K562 (cell line): ENCODE results near the gene PTGFR. TPM values are rescaled to one million over a fixed set of nuclear protein-coding genes. Genes with fewer than 3 reads are reported as not detected.

Source experiments
- ATAC-seq: fragments of 200-7000 bp; cut with Tn5 transposase; 3 replicates; pipeline ENCODE4 v1.9.1; 2020; ENCODE audit warnings: moderate library complexity
- BruUV-seq: library from RNA; stranded (reverse); fragments of 400-500 nt; replicated peaks from 2 replicates; lab custom pipeline; 2021; lab: Mats Ljungman, UMichigan
- CTCF ChIA-PET: fragments of 300-600 bp; formaldehyde crosslinking; extraction: SDS; loops from one replicate; lab custom pipeline; 2021; ENCODE audit warnings: low intra/inter-chr PET ratio; lab: Yijun Ruan, JAX
- POLR2A ChIA-PET: fragments of 300-600, 350-650 bp; sonication (Branson Sonifier 250); formaldehyde crosslinking; extraction: SDS; loops from one replicate; lab custom pipeline; 2021; ENCODE audit warnings: antibody characterized with exemption, inconsistent platforms; lab: Yijun Ruan, JAX
- DNase-seq, 4 experiments: peaks; one replicate each; pipeline versions ENCODE4 v3.0.0 to v3.0.0-alpha.2; 2011 to 2018; ENCODE audit warnings: low spot score in 3 of 4, mixed read lengths in 3 of 4; ENCODE audit errors: extremely low read depth in 1 of 4
- FAIRE-seq: peaks from 2 replicates; lab custom pipeline; 2011; peaks lifted over from hg19 to GRCh38; lab: Jason Lieb, UNC
- H2AFZ ChIP-seq: 2 replicates; pipeline ENCODE4 v1.6.0; 2011; ENCODE audit warnings: low read depth, low read length, control low read depth, inconsistent platforms
- H3K27ac ChIP-seq: fragments of 200-600 bp; 3 replicates; pipeline ENCODE4 v1.8.0; 2011; ENCODE audit warnings: low read depth, mild to moderate bottlenecking, control low read depth, inconsistent platforms, low read length, moderate library complexity, mixed read lengths; ENCODE audit errors: extremely low read depth
- H3K27me3 ChIP-seq, 2 experiments: fragments of 300-600 bp in 1 of 2; 2 replicates in 1 of 2; 3 replicates in 1 of 2; pipeline versions ENCODE4 v1.6.0 to v1.8.0; 2011; ENCODE audit warnings: inconsistent platforms in 2 of 2, low read length in 2 of 2, mild to moderate bottlenecking in 1 of 2, mixed read lengths in 1 of 2, moderate library complexity in 1 of 2; ENCODE audit not compliant: control insufficient read depth in 2 of 2, insufficient read depth in 2 of 2
- H3K36me3 ChIP-seq: fragments of 300-600 bp; 3 replicates; pipeline ENCODE4 v1.8.0; 2011; ENCODE audit warnings: mild to moderate bottlenecking, low read length, inconsistent platforms; ENCODE audit not compliant: control insufficient read depth, insufficient read depth
- H3K4me1 ChIP-seq, 2 experiments: fragments of 200-600 bp in 1 of 2; replicated peaks in 1 of 2; 2 replicates in 1 of 2; 3 replicates in 1 of 2; pipeline versions ENCODE4 v1.5.1 to v1.8.0; 2011; ENCODE audit warnings: inconsistent platforms in 2 of 2, low read length in 2 of 2, mild to moderate bottlenecking in 1 of 2, mixed read lengths in 1 of 2, moderate library complexity in 1 of 2; ENCODE audit not compliant: control insufficient read depth in 2 of 2, insufficient read depth in 2 of 2
- H3K4me2 ChIP-seq: 2 replicates; pipeline ENCODE4 v1.6.1; 2011; ENCODE audit warnings: low read length, control low read depth, inconsistent platforms, mixed read lengths; ENCODE audit not compliant: insufficient read depth
- H3K4me3 ChIP-seq: fragments of 200-600 bp; sonication (generic), shearing (Covaris generic); 2 replicates; pipeline ENCODE4 v1.5.1; 2016; ENCODE audit warnings: control low read depth, inconsistent platforms
- H3K79me2 ChIP-seq: fragments of 200-600 bp; 3 replicates; pipeline ENCODE4 v1.8.0; 2011; ENCODE audit warnings: low read length, inconsistent platforms; ENCODE audit not compliant: control insufficient read depth, insufficient read depth
- H3K9ac ChIP-seq, 2 experiments: 2 replicates each; pipeline versions ENCODE4 v1.6.0 to v1.6.1; 2011; ENCODE audit warnings: low read depth in 2 of 2, low read length in 2 of 2, control low read depth in 1 of 2, inconsistent platforms in 1 of 2, mild to moderate bottlenecking in 1 of 2, mixed read lengths in 1 of 2; ENCODE audit not compliant: insufficient read depth in 1 of 2
- H3K9me1 ChIP-seq: one replicate; pipeline ENCODE4 v1.6.0; 2011; ENCODE audit warnings: inconsistent platforms, mild to moderate bottlenecking, low read length, moderate library complexity; ENCODE audit not compliant: control insufficient read depth, insufficient read depth
- H3K9me3 ChIP-seq: replicated peaks from 2 replicates; pipeline ENCODE4 v1.5.1; 2011; ENCODE audit warnings: low read depth, low read length, inconsistent platforms; ENCODE audit not compliant: control insufficient read depth, insufficient read depth
- H4K20me1 ChIP-seq: replicated peaks from 2 replicates; pipeline ENCODE4 v1.6.1; 2011; ENCODE audit warnings: low read length, inconsistent platforms, mixed read lengths; ENCODE audit not compliant: control insufficient read depth, insufficient read depth
- ATF4 ChIP-seq: fragments of 450-650 bp; formaldehyde crosslinking; IDR thresholded peaks from 2 replicates; pipeline ENCODE4 v1.4.0; 2022; ENCODE audit warnings: mild to moderate bottlenecking, moderate library complexity
- CBFA2T3 ChIP-seq: fragments of 450-650 bp; IDR thresholded peaks from 2 replicates; pipeline ENCODE4 v1.6.1; 2017
- FOXK2 ChIP-seq, 2 experiments: fragments of 450-650 bp; IDR thresholded peaks in 1 of 2; conservative IDR thresholded peaks in 1 of 2; 2 replicates each; pipeline ENCODE4 v1.6.1; 2016; ENCODE audit warnings: low read depth in 2 of 2, mild to moderate bottlenecking in 1 of 2
- GTF2B ChIP-seq: IDR thresholded peaks from 2 replicates; pipeline ENCODE4 v1.6.1; 2011; ENCODE audit not compliant: insufficient read length; ENCODE audit errors: extremely low read depth
- HLTF ChIP-seq: fragments of 450-650 bp; IDR thresholded peaks from 2 replicates; pipeline ENCODE4 v1.6.1; 2016
- MCM5 ChIP-seq: fragments of 450-650 bp; IDR thresholded peaks from 2 replicates; pipeline ENCODE4 v1.6.1; 2016; ENCODE audit warnings: low read depth
- MXD1 ChIP-seq: fragments of 250-450 bp; sonication (Bioruptor Pico); IDR thresholded peaks from 2 replicates; pipeline ENCODE4 v1.8.0; 2021; ENCODE audit warnings: borderline replicate concordance, mild to moderate bottlenecking, moderate library complexity; ENCODE audit not compliant: poor library complexity, severe bottlenecking
- MXI1 ChIP-seq: IDR thresholded peaks from 2 replicates; pipeline ENCODE4 v1.6.1; 2011; ENCODE audit warnings: low read depth, mild to moderate bottlenecking, improper control_type of control experiment, low read length
- NCOA4 ChIP-seq: fragments of 450-650 bp; IDR thresholded peaks from 2 replicates; pipeline ENCODE4 v1.6.1; 2018; ENCODE audit warnings: mild to moderate bottlenecking; ENCODE audit not compliant: partially characterized antibody
- POLR3G ChIP-seq: IDR thresholded peaks from 2 replicates; pipeline ENCODE4 v1.6.1; 2011; ENCODE audit not compliant: insufficient read length, insufficient replicate concordance; ENCODE audit errors: extremely low read depth
- SREBF1 ChIP-seq: fragments of 150-350 bp; IDR thresholded peaks from 2 replicates; pipeline ENCODE4 v1.6.1; 2014; ENCODE audit warnings: antibody characterized with exemption, low read depth, low read length, borderline replicate concordance
- ZFX ChIP-seq: sonication (generic); formaldehyde crosslinking; IDR thresholded peaks from 2 replicates; pipeline ENCODE4 v1.8.0; 2022; ENCODE audit warnings: mild to moderate bottlenecking, missing genetic modification reagents, moderate library complexity
- ZNF347 ChIP-seq: fragments of 450-650 bp; formaldehyde crosslinking; IDR thresholded peaks from 2 replicates; pipeline ENCODE4 v1.4.0; 2020; ENCODE audit warnings: low read depth, mild to moderate bottlenecking, moderate library complexity
- ZNF449 ChIP-seq: fragments of 250-450 bp; sonication (Bioruptor Pico); IDR thresholded peaks from 2 replicates; pipeline ENCODE4 v1.8.0; 2022; ENCODE audit warnings: moderate library complexity, mild to moderate bottlenecking, inconsistent platforms
- WGBS: fragments of 100-300 bp; shearing (Covaris generic); methylation state at CpG from one replicate; pipeline ENCODE4 v1.1.6; 2016; ENCODE audit warnings: low coverage, mixed read lengths; ENCODE audit not compliant: insufficient coverage; ENCODE audit errors: missing lambda C conversion rate; 5-methylcytosine and 5-hydroxymethylcytosine counted together
- in situ Hi-C: fragments of 300-500 bp; cut with MboI; formaldehyde crosslinking; loops from 4 replicates; pipeline ENCODE4 v1.15.0; 2018; ENCODE audit warnings: inconsistent platforms, mixed read lengths
- intact Hi-C: fragments of 100-400 bp; cut with micrococcal nuclease; formaldehyde crosslinking; loops from 2 replicates; pipeline ENCODE4 v1.14.2; 2022
- polyA plus RNA-seq, 8 experiments: library from polyadenylated mRNA; depleted of rRNA in 4 of 8; stranded (reverse) in 5 of 8; unstranded in 3 of 8; fragments of >200 nt; fragmentation: Nextera tagmentation in 2 of 8; fragmentation: Illumina TruSeq in 1 of 8; extraction: Ambion mirVana in 2 of 8; extraction: Trizol in 1 of 8; gene quantifications; 2 replicates each; pipeline versions ENCODE4 v1.2.1 to v1.2.3, GENCODE V29; 2011 to 2014; ENCODE audit warnings: inconsistent platforms in 1 of 8, missing spikeins in 1 of 8
- total RNA-seq, 7 experiments: library from RNA; depleted of rRNA in 6 of 7; stranded (reverse); fragments of >200 nt in 6 of 7; fragmentation: Illumina TruSeq in 2 of 7; extraction: Trizol in 2 of 7; gene quantifications; 2 replicates each; pipeline versions ENCODE4 v1.2.1 to v1.2.3, GENCODE V29; 2011 to 2021; ENCODE audit warnings: low replicate concordance in 1 of 7

PTGFR gene
- total and polyA plus RNA-seq, 9 of the 15 experiments (the other 6 are each of a cell fraction or from before 2014, with no cell fraction given): 0.04 TPM; not detected in 8

- FAIRE-seq (no peak), DNase-seq (no peak), ATAC-seq (no peak)
- H3K9me3 ChIP-seq: 0 out of 2 replicates have a peak, but pooled peaks cover 2% of the 10 kb centered on the region
- H3K9me1 ChIP-seq: no peaks in the 10 kb centered on the region
- H3K79me2 ChIP-seq: no peaks in the 10 kb centered on the region
- no peak overlapping the region for H3K9ac ChIP-seq
- in situ Hi-C loops (no loop called here), intact Hi-C loops (no loop called here)
- CTCF ChIA-PET: no interaction called here
- no peaks in the 10 kb centered on the region for H3K27me3 ChIP-seq
- 0% methylated on average over 4 of the region's 4 CpGs for WGBS
- no peak overlapping the region for H3K4me2 ChIP-seq
- BruUV-seq: no TSS peak
- no peak overlapping the region for H3K4me3 ChIP-seq
- no peaks in the 10 kb centered on the region for H4K20me1 ChIP-seq
- no peaks in the 10 kb centered on the region for H3K4me1 ChIP-seq
- POLR2A ChIA-PET: no interaction called here
- no peak overlapping the region for H3K27ac ChIP-seq
- H3K36me3 ChIP-seq: no peaks in the 10 kb centered on the region
- TF ChIP-seq MCM5 (no peak), POLR3G (no peak), ATF4 (CRISPR knock-in tag) (no peak), FOXK2 (conservative IDR thresholded peaks at IDR 0.05 in 1 of 2, IDR thresholded peaks at IDR 0.05 in 1 of 2; ENCODE audit: low read depth in 2 of 2) (no peak), ZNF449 (CRISPR knock-in tag) (no peak), ZNF347 (CRISPR knock-in tag) (no peak), ZFX (CRISPR knock-in tag) (no peak), NCOA4 (no peak), SREBF1 (no peak), CBFA2T3 (no peak), HLTF (no peak), GTF2B (no peak), MXD1 (no peak), MXI1 (no peak)
- H2AFZ ChIP-seq: no peak overlapping the region
Measured at GRCh38 chr1:78533527-78533926, 42.8 kb downstream of the PTGFR start.
